GM19438 (cell line): Measurements from ENCODE around the gene KDM3B.
"Not testable (repeated sequence)": the region's sequence is repeated elsewhere in the genome, so short reads cannot be mapped to it uniquely, and the experiment has no call there.

ENCODE experiments used
- ATAC-seq: cut with Tn5 transposase; IDR thresholded peaks from one replicate; pipeline ENCODE4 v1.9.1; 2021; ENCODE audit warnings: low read depth; ENCODE audit not compliant: unreplicated experiment

The KDM3B gene, protein sequence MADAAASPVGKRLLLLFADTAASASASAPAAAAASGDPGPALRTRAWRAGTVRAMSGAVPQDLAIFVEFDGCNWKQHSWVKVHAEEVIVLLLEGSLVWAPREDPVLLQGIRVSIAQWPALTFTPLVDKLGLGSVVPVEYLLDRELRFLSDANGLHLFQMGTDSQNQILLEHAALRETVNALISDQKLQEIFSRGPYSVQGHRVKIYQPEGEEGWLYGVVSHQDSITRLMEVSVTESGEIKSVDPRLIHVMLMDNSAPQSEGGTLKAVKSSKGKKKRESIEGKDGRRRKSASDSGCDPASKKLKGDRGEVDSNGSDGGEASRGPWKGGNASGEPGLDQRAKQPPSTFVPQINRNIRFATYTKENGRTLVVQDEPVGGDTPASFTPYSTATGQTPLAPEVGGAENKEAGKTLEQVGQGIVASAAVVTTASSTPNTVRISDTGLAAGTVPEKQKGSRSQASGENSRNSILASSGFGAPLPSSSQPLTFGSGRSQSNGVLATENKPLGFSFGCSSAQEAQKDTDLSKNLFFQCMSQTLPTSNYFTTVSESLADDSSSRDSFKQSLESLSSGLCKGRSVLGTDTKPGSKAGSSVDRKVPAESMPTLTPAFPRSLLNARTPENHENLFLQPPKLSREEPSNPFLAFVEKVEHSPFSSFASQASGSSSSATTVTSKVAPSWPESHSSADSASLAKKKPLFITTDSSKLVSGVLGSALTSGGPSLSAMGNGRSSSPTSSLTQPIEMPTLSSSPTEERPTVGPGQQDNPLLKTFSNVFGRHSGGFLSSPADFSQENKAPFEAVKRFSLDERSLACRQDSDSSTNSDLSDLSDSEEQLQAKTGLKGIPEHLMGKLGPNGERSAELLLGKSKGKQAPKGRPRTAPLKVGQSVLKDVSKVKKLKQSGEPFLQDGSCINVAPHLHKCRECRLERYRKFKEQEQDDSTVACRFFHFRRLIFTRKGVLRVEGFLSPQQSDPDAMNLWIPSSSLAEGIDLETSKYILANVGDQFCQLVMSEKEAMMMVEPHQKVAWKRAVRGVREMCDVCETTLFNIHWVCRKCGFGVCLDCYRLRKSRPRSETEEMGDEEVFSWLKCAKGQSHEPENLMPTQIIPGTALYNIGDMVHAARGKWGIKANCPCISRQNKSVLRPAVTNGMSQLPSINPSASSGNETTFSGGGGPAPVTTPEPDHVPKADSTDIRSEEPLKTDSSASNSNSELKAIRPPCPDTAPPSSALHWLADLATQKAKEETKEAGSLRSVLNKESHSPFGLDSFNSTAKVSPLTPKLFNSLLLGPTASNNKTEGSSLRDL (N-terminal part only)

DNA sequence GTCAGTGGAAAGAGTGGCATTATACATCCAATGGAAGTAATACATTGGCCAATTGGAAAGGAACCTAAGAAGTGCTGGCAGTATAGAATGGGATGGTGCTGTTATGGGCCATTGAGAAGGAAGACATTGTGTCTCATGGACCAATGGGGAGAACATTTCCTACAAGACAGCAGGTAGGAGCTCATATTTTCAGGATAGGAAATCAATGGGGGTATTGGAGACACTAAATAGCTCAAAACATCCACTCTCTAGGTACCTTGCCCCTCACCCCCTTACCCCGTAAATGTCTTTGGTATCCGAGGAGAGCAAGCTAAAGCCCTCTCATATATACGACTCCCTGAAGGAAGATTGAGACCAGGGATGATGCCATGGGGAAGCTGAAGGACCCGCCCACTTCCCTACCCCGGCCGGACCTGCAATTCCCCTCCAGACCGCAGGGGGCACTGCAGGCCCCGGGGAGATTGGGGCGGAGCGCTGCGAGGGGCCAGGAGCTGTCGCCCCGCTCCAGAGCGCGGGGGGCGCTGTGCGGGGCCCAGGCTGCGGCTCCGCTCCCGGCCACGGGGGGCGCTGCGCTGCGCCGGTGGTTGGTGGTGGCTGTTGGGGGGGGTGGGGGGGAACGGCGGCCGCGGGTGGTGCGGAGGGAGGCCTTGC lies at the start of gene KDM3B:
Gene KDM3B, plus strand, starts transcription at position 615 of the 651 bp plus-strand sequence. CDS start 111 bp downstream, outside the sequence.
- ATAC-seq: peak; percentile 64

DNA sequence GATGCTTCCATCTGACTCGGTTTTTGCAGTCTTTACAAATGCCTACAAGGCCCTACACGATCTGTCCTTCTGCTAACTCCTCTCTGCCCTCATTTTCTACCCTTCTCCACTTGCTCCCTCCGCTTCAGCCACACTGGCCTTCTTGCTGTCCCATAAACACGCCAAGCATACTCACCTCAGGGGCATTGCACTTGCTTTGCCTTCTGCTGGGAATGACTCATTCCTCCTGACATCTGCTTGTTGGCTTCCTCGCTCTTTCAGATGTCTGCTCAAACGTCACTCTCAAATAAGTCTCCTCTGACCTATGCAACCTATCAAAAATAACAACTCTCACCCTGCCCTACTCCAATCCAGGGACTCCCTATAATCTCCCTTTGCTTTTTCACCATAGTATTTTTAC lies 49.1 kb upstream of the KDM3B start:
- no peak for ATAC-seq

DNA sequence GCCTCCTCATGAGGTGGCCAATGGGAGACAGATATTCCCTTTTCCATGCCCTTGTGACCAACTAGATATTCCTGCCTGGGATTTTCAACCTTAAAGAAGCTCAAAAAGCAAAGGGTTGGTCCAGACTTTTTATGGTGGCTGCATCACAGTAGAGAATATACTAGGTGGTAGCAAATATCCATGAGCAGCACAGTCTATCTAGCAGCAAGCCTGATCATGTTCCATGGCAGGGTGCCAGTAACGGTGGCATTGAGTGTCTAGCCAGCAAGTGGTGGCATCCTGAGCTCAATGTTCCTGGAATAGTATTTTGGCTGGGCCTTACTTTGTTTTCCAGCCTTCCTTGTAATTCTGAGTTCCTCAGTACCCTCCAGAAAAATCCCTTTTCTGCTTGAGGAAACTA lies 46.7 kb upstream of the KDM3B start:
- no peak for ATAC-seq

DNA sequence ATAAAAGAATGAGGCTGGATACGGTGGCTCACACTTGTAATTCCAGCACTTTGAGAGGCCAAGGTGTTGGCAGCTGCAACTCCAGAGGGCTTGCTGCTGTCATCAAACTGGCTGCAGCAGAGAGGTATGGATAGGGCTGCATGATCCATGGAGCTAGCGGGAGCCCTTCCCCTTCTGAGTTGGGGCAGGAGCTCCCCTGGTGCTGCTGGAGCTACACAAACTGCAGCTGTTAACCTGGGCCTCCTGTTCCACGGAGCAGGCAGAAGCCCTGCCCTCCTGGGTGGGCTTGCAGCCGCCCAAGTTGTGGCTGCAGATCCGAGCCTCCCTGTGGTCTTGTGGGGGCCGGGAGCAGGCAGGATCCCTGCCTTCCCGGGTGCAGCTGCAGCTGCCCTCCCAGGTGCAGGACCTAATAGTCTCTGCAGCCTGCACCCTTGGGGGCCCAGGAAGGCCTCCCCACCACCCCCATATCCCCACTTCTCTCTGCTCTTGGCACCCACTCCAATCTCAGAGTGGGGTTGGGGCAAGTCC lies 36.7 kb upstream of the KDM3B start:
- no peak for ATAC-seq

DNA sequence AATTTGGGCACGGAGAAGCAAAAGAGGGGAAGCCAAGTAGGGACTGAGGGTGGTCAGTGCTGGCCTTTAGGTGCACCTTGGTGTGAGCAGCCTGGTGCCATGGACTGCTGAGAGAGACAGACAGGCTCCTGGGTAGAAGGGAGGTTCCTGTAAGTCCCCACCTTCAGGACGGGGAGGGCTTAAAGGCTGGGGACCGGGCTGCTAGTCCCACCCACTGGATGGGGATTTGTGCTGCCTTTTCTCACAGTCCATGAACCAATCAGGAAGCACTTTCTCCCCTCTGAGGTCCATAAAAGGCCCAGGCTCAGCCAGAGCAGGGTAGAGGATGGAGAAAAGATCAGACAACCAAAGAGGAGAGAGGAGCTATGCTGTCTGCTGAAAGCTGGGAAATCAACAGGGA lies 36.1 kb upstream of the KDM3B start:
- ATAC-seq: no peak

DNA sequence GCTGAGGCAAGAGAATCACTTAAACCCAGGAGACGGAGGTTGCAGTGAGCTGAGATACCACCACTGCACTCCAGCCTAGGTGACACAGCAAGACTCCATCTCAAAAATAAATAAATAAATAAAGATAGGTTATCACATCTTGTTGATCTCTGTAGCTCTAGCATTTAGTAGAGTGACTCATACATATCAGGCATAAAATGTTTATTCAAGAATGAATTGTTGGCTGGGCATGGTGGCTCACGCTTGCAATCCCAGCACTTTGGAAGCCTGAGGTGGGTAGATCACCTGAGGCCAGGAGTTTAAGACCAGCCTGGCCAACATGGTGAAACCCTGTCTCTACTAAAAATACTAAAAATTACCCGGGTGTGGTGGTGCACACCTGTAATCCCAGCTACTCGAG lies 34.3 kb upstream of the KDM3B start:
- ATAC-seq: not testable (repeated sequence)

DNA sequence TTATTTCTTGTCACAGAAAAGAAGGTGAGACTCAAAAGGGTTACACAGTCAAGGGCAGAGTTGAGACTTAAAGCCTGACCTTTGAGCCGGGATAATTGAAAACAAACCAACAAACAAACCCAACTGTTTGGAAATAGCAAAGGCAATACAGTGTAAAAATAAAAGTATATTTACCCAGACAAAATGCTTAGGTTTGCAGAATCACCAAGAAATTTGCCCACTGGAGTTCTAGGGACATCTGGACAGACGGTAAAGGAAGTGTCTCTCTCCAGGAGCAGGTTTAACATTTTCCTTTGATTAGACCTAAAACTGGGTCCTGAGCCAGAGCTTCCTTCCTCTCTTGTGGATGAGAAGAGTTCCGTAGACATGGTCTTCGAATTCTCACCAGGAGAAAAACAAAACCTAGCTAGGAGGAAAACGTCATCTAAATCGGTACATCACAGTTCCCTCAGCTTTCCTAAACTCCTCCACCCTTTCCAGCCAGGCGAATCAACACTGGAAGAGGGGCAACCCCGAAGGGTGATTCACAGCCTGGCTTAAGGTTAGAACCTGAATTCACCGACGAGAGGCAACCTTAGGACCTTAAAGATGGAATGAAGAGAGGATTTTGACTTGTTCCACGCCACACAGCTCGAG lies 21.6 kb upstream of the KDM3B start:
- ATAC-seq: no peak

DNA sequence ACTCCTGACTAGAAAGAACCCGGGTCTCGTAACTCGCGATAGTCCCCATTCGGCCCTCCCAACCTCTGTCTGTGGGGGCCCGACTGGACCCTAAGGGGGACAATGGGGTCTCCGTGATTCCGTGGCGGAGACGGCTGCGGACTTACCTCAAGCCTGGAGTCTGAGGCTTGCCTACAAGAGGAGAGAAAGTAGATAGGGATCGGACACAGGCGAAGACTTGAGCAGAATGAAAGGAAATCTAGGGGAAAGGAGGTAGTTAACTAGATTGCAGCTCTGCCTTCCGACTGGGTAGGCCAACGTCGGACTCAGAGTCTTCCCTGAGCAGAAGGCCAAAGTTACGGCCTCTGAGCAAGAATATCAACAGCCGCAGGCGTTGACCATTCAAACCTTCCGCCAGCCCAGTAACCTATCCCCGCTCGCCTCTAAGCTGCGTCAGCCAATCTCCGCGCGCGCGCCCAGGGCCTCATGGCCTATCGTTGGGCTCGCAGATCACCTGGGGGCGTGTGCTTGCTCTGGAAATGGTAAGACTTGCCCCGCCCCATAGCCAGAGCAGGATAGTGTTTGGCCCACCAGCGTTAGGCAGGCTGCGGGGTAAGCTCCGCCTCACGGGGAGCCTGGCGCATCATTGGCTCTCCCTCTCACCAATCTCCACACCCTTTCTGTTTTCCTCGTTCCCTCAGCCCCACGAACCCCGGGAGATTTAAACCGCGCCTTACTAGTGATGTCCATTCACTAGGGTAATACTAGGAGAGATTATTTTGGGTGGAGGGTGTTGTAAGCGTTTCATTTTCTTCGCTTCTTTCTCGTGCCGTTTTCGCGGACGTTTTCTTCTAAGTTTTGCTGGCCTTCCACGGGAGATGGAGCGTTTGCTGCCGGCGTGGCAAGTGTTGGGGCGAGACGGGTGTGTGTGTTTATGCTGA lies 20.8 kb upstream of the KDM3B start, which contains the start of gene CDC25C:
Gene CDC25C, minus strand, starts transcription at position 356 of the 920 bp plus-strand sequence. CDS start 624 bp downstream, outside the sequence.
- ATAC-seq: peak; percentile 99

DNA sequence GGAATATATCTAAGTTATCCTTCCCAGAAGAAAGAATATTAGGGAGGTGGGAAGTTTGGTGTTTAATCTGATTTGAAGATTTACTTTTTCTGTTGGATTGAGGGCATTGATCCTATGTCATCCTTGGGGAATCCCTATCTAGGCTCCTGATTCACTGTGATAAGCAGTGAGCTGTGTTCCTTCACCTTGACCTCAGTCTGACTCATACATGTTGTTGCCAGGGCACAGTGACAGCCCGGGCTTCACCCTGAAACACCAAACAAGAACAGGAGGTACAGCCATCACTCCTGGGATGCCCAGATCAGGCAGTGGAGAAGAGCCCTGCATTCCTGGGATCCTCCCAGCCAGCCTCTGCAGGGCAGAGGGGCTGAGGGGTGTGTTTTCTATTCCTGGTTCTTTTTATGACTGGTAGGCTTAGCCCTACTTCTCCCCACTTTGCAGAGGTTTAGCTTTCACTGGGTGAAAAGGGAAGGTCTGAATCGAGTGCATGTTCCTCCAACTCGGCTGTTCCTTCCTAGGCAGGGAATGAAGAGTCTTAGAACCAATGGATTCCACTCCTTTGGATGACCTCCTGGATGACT lies 17.5 kb upstream of the KDM3B start:
- no peak for ATAC-seq

DNA sequence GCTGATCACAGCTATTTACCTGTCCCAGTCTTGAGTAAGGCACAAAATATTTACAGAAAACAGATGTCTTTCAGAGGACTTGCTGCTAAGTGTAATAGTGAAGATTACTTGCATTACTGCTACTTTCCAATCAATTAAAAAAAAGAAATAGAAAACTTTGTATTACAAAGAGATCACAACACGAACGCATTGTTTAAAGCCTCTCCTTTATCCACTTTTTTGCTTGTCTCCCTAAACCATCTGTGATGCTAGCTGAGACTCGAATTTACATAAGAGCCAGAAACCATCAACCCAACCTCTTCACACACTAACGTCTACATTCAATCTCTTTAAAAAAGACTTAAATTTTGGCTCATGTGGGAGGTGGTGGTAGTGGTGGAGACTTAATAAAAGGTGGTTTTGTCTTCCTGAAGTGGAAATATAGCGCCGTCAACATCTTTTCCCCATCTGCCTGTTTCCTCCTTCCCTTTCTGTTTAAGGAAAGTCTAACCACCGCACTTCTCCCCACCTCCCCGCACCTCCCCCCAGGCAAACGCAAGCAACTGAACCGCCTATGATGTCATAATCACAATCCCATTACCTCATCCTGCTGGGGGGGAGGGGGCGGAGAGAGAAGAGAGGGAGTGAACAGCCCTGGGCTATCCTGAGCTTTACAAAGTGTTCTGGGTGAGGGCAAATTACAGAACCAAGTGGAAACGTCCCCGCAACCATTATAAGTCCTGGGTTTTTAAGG lies 15.4 kb upstream of the KDM3B start:
- peak; percentile 11 for ATAC-seq

DNA sequence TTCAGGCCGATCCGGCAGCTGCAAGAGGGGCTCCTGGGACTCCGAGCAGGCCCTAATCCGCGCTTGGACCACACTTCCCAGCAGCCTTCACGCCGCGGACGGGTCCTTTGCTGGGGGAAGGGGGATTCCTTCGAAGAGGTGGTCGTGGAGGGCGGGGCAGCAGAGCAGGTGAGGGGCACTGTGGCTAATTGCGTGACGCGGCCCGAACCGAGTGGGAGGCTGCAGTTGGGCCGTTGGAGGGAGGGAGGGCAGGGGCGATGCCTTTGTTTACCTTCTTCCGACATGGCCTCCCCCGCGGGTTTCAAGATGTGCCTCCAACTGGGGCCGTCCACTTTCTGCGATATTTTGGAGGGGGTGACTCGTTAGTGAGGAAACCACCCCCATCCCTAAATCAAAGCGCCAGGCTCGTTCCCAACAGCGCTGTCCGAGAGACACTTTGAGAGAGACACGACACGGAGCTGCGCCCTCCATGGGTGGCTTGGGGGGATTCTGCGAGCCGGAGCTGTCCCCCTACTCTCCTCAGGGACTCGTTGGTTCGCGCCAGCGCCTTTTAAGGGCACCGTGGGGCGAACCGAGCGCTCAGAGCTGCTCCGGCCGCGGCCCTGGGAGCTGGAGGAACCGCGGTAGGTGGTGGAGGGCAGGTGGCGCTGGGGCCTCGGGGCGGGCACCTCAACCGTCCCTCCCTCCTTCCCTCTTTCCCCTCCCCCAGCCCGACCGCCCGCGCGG lies 14.6 kb upstream of the KDM3B start, which contains the start of gene FAM53C:
Gene FAM53C, plus strand, starts transcription at position 582 of the 726 bp plus-strand sequence. CDS start 3,070 bp downstream, outside the sequence.
- peak; percentile 79 for ATAC-seq

DNA sequence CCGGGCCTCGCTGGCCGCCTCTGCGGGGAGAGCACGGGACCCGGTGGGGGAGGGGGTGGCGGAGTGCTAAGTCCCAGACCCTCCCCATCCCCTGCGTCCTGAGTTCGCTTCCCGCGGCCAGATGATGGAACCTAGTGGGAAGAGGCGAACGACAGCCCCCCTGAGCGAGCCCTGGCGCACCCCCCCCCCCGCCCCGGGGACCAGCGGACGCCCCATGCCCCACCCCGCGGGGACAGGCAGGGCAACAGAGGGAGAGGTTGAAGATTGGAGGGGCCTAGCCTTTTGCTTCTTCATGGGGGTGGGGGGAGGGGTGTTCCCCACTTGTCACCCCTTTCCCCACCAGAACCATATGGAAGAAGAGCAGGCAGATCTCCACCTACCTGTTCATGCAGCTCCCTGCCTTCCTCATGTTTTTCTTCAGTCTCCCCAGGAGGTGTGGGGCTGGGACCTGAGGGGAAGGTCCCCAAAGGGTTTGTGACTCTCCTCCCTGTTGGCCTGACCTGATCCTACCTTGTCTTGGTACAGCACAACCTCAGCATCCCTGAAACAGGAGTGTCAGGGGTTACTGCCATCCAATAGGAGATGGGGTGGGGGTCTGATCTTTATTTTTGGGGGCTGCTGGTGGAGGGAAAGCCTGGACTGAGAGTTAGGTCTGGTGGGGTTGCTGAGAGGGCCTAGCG lies 13.9 kb upstream of the KDM3B start:
- peak; percentile 18 for ATAC-seq

DNA sequence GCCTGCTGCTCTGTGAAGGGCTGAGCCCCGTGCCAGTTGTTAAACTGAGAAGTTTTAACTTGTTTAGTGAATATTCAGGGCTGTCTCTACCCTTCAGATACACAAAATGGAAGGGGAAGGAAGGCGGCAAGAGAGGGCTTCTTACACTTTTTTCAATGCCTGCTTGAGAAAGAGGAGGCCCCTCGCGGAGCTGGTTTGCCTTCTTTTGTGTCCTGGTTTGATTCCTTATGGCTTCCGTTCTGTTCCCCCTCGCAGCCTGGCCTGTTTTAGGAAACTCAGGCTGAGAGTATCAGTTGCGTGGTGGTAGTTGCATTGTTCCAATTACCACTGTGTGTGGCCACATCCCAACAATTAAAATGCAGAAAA lies 13.4 kb upstream of the KDM3B start:
- ATAC-seq: no peak

DNA sequence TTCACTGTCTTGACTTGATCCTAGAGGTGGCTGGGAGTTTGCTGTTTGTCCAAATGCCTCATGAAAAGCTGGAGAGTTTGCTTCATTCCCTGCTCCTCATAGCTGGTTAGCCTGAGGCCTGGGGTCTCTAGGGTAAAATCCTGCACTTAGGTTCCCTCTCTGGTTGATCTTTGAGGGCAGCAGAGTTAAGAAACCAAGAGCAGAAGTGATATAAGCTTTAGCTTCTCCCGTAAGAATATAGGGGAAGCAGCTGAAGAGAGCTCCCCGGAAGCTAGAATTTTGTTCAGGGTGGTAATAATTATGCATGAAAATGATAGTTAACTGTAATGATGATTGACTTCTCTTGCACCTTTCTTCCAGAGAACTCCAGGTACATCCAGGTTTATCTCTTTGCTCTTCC lies 13.0 kb upstream of the KDM3B start:
- no peak for ATAC-seq

DNA sequence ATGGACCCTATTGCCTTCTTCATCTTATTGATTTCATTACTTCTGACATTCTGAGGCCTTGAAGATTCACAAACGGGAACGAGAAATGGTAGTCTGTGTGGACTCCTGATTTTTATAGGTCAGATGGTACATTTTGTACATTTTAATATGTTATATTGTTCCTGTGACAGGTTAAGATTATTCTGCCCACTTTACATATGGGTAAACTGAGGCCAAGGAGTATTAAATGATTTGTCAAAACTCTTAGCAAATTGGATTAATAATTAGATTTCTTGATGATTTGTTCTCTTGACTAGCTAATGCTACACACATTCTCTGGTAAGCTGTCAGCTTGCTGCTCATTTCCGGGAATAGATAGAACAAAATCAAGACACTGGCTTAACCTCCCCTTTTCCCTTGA lies 12.5 kb upstream of the KDM3B start:
- ATAC-seq: no peak
